Stimulated activated CD4-positive, alpha-beta T cell treated with anti-CD3 and anti-CD28 coated beads, Interleukin-2, amount 100 ng/mL, for 24 hours (primary cell): ENCODE data around the gene MAGEA4.

Source experiments
- DNase-seq, 2 donors: peaks; one replicate each; pipeline ENCODE4 v3.0.0-alpha.2; 2020

Gene MAGEA4

GRCh38 chrX:151929126-151929525 is 16.4 kb downstream of the MAGEA4 start:
- DNase-seq: no peak

DNA sequence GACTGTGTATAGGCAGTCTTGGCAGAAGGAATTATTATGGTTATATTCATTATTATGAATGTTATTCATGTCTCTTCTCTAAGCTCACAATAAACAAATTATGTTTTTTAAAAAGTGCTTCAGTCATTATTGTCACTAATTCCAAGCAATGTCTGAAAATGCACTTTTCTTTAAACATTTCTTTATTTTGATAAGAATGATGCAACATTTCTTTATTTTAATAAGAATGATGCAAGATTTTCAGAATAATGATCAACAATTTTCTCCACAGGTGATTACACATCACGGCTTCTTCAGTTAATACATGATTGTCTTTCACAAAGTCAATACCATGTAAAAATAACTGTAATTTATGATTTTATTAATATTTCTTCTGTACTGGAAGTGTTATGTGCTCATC is 22.7 kb downstream of the MAGEA4 start:
- DNase-seq: no peak

GRCh38 chrX:151938172-151938571 is 25.5 kb downstream of the MAGEA4 start:
- no peak for DNase-seq

DNA sequence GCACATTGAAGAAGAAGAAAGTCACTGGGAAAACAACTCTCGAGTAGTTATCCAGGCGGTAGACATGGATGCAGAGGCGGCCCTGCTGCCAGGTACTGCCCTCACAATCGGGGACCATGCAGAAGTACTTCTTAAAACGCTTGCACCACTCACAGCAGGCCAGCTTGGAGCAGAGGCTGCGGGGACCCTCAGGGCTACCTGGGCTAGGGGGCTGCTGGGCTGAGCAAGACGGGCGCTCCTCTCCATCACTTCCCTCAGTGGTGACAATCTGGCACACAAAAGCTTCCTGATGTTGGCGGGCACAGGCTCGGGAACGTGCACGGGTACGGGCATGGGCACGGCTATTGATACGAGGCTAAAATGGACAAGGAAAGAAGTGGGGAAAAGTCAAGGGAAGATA is 42.0 kb downstream of the MAGEA4 start:
- no peak for DNase-seq

GRCh38 chrX:151958101-151958500 is 45.4 kb downstream of the MAGEA4 start:
- DNase-seq: no peak

DNA sequence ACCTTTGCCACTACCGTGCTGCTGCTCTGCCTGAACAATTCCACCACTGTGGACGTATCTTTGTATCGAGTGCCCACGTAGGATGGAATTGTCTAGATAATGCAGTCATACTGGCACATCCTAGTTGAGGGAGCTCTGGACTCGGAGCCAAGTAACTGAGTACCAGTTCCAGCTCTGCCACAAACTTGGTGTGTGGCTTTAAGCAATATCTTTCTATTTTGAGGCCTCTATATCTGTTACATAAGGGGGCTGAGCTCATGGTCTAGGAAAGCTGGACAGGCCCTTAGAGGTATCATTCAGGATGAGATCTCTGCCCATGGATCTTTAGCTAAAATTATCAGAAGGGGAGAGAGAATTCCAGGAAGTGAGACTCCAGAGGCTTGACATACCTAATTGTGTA is 49.3 kb downstream of the MAGEA4 start:
- DNase-seq: no peak

DNA sequence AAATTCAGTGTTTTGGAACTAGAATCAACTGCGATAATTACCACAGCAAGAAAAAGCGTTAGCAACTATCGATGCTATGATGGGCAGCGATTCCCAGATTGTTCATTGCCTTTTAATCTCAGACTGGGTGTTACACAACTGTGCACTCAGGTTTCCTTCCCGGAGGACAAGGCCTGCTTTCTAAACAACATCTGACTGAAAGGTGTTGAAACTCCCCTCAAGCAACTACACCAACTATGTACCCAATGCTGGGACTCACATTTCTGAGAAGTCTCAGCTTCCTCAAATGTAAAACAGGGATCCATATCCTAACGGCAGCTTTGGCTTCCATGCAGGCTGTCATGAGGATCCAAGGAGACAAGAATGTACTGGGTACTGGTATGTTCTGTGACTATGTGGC is 53.5 kb downstream of the MAGEA4 start:
- no peak for DNase-seq

- no peak for DNase-seq
These were observed 57.3 kb downstream of the MAGEA4 start for GRCh38 chrX:151970027-151970426.

GRCh38 chrX:151970661-151971060 is 58.0 kb downstream of the MAGEA4 start:
- no peak for DNase-seq

DNA sequence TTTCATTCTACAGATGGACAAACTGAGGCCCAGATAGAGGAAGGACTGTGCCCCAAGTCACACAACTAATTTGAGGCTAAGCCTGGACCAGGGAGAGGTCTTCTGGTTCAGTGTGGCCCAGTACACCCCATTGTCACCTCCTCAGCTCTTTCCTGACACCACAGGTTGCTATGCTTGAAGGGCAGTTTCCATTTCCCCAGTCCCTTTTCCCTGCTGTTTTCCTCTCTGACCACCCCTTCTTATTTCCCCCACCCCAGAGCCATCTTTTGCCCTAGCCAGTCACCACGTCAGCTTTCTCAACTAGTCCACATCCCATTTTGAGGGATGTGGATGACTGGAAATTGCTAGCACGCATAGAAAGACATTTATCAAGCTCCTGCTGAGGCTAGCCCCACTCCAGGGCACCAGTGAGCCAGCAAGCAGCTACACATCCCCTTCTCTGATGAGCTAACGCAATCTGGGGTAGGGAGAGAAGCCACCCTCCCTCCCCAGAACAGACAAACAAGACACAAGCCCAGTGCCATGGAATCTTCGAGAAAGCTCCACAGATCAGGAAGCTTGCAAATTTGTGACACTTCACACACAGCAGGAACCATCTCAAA is 60.5 kb downstream of the MAGEA4 start:
- DNase-seq: no peak

GRCh38 chrX:151973851-151974335 is 61.2 kb downstream of the MAGEA4 start:
- no peak for DNase-seq
